ENCODE results near the gene GRK1.

The GRK1 gene

DNA sequence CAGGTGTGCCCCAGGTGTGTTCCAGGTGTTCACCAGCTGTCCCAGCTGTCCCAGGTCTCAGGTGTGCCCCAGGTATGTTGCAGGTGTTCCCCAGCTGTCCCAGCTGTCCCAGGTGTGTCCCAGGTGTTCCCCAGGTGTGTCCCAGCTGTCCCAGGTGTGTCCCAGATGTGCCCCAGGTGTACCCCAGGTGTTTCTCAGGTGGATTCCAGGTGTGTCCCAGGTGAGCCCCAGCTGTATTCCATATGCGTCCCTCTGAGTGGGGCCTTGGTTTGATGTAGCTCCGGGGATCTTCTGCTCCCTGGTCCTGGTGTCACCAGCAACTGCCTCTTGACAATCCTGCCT, 719 bp upstream of the GRK1 start:
- no peak for DNase-seq

DNA sequence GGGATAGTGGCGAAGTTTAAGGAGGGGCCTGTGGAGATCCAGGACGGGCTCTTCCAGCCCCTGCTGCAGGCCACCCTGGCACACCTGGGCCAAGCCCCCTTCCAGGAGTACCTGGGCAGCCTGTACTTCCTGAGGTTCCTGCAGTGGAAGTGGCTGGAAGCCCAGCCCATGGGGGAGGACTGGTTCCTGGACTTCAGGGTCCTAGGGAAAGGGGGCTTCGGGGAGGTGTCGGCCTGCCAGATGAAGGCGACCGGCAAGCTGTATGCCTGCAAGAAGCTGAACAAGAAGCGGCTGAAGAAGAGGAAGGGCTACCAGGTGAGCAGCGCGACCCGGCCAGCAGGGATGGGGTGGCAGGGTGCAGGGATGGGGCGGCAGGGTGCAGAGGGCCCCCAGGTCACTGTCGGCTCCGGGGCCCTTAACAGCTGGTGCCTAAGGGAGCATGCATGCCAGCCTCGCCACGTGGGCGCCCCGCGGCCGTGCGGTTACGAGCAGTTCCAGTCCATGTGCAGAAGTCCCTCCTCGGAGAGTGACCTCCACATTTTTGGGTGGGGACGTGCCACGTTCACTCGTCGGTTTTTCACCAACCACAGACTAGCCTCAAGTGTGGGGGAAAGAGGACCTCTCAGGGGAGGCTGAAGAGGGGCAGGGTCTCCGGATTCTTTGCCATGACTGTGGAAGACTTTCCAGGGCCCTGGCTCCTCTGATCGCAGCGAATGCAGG, 912 bp downstream of the GRK1 start:
- DNase-seq = no peak

DNA sequence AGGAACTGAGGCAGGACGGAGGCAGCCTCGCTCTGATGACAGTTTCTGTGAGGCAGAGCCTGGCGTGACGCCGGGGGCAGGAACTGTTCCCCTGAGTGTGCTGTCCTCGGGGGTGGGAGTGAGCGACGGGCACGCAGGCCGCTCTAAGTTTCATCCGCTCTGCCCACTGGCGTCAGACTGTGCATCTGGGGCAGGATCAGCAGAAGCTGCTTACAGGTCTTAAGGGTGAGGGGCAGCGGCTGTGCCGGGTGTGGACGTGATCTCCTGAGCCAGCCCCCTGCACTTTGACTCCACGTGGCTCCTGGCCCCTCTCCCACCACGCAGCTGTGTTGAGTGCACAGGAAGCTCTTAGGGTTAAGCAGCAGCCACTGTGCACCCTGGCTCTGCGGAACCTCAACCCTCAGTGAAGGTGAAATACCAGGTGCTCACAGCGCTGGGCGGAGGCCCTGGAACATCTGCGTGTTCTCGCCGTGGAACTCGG, 1.5 kb downstream of the GRK1 start:
- DNase-seq = no peak

DNA sequence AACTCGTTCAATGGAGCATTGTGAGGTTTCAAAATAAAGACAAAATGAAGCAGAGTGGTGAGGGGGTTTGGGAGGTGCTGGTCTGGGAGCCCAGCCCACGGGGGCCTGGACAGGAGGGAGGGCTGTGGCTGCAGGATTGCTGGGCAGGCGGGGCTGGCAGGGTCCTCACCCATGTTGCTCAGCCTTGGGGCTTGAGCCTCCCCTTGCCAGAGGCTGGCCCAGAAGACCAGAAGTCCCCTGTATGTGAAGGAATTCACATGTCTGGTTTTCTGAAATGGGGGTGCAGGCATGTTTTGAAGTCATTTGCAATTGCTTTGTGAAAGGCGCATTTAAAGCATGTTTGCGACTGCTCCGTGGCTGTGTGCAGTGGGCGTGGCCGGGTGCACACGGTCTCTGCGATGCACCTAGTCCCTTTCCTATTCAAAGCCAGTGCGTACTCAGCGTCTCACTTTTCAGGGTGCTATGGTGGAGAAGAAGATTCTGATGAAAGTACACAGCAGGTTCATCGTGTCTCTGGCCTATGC, 2.3 kb downstream of the GRK1 start:
- no peak for DNase-seq

DNA sequence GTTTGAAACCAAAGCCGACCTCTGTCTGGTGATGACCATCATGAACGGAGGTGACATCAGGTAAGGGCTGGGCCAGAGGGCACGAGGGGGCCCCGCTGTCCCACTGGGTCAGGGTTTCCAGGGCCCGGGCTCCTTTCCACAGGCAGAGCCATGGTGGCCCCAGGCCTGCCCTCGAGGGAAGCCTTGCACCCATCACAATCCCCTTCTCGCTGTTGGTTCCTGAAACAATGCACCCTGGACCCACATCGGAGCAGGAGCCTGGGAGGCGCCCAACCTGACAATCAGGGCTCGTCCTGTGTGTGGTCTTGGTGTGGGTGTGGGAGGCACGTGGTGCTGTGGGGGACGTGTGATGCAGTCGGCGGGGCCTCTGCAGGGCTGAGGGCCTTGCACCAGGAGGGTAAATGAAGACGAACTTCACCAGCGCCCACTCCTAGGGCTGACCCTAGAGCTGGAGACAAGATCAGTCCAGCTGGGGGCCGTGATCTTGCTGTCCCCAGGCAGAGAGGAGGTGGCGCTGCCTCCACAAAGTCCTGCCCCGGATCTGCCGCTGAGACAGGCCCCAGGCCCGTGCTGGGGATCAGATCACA, 2.8 kb downstream of the GRK1 start:
- no peak for DNase-seq

DNA sequence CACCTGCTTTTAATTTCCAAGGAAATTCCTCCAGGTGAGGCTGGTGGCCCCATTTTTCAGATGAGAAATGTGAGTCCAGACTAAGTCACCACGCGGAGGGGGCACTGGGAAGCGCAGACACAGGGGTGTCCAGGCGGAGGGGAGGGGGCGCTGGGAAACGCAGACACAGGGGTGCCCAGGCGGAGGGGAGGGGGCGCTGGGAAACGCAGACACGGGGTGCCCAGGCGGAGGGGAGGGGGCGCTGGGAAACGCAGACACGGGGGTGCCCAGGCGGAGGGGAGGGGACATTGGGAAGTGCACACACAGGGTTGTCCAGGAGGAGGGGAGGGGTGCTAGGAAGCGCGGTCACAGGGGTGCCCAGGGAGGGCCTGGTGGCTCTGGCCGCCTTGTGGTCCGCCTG, 3.5 kb downstream of the GRK1 start:
- DNase-seq = no peak

DNA sequence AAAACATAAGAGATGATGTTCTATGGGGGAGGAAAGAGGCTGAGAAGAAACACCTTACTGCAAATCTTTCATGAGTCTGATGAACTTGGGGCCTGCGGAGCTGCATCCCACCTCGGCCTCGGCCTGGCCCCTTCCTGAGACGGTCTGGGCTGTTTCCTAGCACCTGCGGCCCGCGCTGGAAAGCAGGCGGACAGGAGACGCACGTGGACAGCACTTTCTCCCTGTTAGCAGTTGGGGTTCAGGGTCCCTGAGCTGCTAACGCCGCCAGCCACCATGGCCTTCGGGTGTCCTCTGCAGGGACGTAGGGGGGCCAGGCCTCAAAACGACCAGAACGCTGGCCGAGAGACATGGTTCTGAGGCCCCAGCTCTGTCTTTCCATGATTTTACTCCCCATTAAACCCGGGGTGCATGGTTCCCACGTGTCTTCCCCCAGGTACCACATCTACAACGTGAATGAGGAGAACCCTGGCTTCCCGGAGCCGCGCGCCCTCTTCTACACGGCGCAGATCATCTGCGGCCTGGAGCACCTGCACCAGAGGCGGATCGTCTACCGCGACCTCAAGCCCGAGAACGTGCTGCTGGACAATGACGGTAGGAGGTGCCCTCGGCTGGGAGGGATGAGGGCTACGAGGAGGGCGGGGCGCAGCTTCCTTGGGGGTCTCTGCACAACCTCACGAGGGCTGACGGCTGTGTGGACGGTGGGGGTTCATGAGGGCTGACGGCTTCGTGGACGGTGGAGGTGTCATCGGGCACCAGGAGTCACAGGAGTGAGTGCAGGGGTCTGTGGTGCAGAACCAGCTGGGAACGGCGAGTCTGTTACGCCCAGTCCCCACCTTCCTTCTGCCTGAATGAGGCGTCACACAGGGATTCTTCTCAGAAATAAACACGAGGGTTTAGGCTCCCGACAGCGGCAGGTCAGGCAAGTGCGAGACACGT, 4.3 kb downstream of the GRK1 start:
- DNase-seq = no peak

DNA sequence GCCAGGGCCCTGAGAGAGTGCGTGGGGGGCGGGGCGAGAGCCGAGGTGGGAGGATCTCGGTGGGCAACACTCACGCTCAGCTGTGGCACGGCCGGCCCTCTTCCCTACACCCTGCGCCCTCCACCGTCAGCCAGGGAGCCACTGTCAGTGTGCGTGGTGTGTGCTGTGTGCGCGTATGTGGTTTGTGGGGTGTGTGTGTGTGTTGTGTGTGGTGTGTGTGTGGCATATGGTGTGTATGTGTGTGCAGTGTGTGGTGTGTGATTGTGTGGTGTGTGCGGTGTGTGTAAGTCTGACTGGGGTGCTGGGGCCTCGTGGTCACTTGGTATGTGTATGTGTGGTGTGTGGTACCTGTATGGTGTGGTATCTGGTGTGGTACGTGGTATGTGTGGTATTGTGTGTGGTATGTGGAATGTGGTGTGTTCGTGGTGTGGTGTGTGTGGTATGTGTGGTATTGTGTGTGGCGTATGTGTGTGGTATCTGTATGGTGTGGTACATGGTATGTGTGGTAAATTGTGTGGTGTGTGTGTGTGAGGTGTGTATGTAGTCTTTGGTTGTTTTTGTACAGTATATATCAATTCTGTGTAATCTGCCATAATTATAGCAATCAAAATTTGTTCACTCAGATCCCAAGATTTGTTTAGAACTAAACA, 5.1 kb downstream of the GRK1 start:
- no peak for DNase-seq

DNA sequence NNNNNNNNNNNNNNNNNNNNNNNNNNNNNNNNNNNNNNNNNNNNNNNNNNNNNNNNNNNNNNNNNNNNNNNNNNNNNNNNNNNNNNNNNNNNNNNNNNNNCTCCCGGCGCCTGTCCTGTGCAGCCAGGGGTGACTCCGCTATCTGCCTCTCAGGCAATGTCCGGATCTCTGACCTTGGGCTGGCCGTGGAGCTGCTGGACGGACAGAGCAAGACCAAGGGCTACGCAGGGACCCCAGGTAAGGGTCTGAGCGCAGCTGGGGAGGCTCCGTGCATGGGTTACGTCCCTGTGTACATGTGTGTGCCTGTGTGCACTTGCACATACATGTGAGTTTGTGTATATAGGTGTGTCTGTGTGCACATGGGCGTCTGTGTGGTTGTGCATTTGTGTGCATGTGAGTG, 55.9 kb downstream of the GRK1 start:
- DNase-seq = no peak

DNA sequence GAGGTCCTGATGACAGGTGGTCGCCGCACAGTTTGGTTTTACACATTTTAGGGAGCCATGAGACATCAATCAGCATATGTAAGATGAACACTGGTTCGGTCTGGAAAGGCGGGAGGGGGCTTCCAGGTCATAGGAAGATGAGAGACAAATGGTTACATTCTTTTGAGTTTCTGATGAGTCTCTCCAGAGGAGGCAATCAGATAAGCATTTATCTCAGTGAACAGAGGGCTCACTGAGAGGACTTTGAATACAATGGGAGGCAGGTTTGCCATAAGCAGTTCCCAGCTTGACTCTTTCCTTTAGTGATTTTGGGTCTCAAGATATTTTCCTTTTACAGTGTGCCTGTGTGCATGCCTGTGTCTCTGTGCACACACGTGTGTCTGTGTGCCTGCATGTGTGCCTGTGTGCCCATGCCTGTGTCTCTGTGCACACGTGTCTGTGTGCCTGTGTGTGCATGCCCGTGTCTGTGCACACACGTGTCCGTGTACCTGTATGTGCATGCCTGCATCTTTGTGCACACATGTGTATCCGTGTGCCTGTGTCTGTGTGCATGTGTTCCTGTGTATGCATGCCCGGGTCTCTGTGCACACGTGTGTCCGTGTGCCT, 56.5 kb downstream of the GRK1 start:
- DNase-seq = no peak

DNA sequence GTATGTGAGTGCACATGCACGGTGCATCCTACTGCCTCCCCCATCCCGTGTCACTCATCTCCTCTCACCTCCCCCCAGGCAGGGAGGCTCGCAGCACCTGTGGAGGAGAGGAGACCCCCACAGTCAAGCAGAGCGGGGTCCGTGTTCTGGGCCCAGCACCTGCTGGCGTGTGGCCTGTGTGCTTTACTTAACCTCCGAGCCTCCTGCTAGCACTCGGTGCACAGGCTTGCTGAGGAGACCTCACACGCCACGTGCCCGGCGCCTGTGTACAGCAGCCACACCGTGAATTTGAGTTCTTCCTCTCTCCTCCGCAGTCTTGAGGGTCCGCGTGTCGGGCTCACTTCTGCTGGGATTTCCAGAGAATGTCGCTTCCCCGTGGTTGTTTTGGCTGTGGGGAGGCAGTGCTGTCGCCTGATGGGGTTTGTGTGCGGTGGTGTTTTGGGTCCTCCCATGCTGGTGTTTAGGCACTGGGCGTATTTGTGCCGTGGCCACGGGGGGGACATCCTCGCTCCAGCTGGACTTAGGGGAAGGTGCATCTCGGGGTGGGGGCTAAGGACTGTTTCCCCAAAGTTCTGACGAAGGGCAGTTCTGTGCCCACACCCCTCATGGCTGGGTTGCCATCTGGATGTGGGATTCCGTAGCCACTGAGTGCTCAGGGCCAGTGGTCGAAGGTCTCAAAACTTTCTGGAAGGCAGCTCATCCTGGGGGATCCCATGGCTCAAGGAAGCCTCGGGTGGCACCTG, 57.2 kb downstream of the GRK1 start:
- DNase-seq = no peak

DNA sequence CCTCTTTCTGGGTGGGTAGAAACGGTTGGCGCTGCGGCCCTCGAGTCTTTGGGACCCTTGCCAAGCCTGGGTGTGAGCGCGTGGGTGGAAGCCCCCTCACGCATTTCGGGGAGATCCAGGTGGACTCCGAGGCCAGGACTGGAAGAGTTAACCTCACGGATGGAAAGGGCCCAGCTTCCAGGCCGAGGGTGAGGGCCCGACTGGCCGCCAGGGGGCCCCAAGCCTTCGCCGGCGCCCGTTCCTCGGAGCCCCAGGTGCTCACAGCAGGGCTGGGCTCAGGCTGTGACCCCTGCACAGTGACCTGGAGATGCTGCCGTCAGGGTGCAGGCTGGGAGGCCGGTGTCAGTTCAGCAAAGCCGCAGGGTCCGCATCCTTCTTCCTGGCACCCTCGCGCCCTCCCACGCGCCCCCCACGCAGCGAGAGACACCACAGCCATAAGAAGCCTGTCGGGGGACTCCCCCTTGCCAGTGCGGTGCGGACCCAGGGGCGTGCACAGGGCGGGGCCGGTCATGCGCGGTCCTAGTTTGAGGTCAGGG, 57.8 kb downstream of the GRK1 start:
- peak; percentile 95 for DNase-seq

DNA sequence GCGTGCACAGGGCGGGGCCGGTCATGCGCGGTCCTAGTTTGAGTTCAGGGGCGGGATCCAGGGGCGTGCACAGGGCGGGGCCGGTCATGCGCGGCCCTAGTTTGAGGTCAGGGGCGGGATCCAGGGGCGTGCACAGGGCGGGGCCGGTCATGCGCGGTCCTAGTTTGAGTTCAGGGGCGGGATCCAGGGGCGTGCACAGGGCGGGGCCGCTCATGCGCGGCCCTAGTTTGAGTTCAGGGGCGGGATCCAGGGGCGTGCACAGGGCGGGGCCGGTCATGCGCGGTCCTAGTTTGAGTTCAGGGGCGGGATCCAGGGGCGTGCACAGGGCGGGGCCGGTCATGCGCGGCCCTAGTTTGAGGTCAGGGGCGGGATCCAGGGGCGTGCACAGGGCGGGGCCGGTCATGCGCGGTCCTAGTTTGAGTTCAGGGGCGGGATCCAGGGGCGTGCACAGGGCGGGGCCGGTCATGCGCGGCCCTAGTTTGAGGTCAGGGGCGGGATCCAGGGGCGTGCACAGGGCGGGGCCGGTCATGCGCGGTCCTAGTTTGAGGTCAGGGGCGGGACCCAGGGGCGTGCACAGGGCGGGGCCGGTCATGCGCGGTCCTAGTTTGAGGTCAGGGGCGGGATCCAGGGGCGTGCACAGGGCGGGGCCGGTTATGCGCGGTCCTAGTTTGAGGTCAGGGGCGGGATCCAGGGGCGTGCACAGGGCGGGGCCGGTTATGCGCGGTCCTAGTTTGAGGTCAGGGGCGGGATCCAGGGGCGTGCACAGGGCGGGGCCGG, 58.5 kb downstream of the GRK1 start:
- DNase-seq = peak; percentile 73

DNA sequence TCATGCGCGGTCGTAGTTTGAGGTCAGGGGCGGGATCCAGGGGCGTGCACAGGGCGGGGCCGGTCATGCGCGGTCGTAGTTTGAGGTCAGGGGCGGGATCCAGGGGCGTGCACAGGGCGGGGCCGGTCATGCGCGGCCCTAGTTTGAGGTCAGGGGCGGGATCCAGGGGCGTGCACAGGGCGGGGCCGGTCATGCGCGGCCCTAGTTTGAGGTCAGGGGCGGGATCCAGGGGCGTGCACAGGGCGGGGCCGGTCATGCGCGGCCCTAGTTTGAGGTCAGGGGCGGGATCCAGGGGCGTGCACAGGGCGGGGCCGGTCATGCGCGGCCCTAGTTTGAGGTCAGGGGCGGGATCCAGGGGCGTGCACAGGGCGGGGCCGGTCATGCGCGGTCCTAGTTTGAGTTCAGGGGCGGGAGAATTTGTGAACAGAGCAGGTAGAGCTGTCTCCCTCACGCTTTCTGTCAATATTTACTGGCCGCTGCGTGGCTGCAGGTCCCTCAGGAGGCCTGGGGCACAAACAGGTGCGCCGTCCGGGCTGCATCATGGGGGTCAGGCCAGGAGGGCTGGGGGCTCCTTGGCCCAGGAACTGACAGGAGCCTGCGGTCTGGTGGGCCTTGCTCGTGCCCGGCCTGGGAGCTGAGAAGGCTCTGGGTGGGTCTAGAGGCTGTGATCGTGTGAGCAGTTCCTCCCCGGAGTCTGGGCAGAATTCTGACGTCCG, 59.2 kb downstream of the GRK1 start:
- peak; percentile 64 for DNase-seq

DNA sequence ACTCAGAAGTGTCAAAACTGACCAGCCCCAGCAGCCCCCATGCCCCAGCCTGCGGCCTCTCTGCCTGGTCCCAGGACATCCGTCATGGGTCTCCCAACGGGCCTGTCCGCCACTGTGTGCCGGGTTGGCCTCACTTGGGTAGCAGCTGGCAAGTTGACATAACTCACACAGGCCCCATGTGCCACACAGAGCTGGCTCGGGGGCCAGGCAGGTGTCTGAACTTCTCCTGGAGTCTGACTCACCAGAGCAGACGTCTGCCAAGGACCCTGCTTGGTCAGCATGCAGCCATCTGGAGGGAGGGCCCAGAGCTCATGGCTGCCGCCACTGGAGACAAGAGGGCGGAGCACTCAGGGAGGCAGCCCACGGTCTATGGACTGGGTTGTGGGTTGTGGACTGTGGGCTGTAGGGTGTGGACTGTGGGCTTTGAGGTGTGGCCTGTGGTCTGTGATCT, 60.0 kb downstream of the GRK1 start:
- no peak for DNase-seq

DNA sequence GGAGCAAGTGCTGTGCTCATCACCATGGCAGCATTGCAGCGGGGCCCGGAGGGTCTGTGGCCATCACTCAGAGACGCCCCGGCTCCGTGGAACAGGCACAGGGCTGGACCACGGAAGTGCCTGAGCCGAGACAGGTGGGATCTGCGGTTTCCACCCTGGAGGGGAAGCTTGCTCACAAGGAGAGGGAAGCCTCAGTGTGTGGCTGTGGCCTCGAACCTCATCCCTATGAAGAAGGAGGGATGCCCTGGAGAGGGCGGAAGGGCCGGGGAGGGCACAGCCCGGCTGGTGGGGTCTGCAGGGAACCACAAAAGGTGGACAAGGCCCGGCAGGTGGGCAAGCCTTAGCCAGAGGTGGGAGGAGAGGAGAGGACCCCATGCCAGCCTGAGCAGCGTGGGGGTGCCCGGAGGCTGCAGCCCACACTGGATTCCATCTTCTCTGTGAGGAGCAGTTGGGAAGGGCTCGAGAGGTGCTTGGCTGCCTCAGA, 61.6 kb downstream of the GRK1 start:
- no peak for DNase-seq

DNA sequence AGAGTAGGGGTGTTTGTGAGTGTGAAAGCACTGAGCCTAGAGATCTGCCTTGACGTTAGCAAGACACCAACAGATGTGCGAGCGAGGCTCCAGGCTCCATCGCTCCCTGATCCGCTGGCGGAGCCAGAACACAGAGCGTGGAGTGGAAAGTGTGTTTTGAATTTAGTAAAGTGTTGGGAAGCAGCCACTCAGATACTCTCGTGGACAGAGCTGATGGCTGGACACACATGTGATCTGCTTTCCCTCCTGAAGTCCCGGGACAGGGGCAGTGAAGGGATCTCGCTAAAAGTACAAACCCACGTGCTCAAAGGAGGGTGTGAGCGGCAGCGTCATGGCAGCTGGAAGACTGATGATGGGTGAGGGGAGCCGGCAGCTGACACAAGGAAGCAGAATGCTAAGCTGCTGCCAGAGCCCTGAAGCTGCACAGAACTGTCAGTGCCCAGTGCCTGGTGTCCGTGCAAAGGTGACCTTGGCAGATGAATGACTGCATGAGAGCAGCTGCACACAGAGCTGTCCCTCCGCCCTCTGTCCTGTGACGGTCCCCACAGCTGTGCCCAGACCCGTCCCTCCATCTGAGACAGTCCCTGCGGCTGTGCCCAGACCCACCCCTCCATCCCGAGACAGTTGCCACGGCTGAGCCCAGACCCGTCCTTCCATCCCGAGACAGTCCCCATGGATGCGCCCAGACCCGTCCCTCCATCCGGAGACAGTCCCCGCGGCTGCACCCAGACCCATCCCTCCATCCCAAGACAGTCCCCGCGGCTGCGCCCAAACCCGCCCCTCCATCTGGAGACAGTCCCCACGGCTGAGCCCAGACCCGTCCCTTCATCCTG, 62.4 kb downstream of the GRK1 start:
- DNase-seq = no peak

DNA sequence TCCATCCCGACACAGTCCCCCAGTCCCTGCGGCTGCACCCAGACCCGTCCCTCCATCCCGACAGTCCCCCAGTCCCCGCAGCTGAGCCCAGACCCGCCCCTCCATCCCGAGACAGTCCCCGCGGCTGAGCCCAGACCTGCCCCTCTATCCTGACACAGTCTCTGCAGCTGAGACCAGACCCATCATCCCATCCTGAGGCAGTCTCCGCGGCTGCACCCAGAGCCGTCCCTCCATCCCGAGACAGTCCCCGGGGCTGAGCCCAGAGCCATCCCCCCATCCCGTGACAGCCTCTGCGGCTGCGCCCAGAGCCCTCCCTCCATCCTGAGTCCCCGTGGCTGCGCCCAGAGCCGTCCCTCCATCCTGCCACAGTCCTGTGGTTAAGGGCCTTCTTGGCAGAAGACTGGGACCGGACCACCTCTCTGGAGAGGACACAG, 63.3 kb downstream of the GRK1 start:
- DNase-seq = no peak

DNA sequence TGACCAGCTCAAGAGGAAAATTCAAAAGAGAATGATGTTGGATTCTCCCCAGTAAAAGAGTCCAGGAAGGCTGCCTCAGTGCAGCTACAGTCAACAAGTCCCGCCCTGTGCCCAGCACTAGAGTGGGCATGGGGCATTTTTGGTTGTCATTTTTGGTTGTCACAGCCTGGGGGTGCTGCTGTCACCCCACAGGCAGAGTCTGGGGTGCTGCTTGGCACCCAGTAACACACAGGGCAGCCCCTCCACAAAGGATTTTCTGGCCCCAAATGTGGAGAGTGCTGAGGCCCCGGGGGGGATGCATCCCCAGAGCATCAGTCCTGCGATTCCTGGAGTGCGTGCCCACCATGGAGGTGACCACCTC, 63.8 kb downstream of the GRK1 start:
- DNase-seq = no peak
